GM12872 (cell line): ENCODE measurements around the gene CLSTN2.

Source experiments
- TF ChIP-seq, protein P1 (sequence below): IDR thresholded peaks from 3 replicates; pipeline ENCODE4 v1.5.1; 2011; ENCODE audit warnings: low read depth, mild to moderate bottlenecking, low read length, moderate library complexity; ENCODE audit not compliant: insufficient read depth

The CLSTN2 gene

DNA sequence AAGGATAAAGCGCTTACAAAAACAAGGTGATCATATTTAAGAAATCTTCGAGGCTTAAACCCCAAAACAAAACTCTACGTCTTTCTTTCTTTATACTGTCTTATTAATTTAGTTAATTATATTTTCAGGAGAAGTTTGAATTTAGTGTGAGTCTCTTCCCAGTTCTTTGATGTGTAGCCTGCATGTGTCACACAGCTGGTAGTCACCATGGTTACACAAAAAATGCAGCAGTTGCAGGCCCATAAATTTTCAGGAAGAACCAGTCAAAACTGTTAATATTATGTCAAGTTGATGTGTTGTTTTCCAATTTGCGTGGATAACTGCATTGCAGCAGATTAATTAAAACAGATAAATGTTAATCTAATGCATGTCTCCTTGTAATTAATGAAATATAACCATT lies 10.4 kb downstream of the CLSTN2 start:
- TF ChIP-seq, protein P1, sequence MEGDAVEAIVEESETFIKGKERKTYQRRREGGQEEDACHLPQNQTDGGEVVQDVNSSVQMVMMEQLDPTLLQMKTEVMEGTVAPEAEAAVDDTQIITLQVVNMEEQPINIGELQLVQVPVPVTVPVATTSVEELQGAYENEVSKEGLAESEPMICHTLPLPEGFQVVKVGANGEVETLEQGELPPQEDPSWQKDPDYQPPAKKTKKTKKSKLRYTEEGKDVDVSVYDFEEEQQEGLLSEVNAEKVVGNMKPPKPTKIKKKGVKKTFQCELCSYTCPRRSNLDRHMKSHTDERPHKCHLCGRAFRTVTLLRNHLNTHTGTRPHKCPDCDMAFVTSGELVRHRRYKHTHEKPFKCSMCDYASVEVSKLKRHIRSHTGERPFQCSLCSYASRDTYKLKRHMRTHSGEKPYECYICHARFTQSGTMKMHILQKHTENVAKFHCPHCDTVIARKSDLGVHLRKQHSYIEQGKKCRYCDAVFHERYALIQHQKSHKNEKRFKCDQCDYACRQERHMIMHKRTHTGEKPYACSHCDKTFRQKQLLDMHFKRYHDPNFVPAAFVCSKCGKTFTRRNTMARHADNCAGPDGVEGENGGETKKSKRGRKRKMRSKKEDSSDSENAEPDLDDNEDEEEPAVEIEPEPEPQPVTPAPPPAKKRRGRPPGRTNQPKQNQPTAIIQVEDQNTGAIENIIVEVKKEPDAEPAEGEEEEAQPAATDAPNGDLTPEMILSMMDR, result no peak

DNA sequence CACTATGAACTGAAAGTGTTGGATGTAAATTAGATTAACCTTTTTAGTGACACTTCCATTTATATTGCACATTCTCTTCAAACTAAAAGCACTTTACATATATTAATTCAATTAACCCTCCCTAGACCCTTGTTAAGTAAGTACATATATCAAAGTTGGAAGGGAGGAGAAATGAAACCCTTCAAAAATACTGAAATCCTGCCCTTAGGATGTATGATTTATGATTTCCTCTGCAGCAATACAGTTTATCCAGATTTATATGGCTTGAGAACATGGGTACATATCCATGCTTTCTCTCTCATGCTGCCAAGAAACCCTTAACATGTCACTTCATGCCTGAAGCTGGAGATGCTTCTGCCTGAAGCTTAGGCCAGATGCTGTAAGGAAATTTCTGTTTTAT lies 11.0 kb downstream of the CLSTN2 start:
- TF ChIP-seq, protein P1, result no peak

DNA sequence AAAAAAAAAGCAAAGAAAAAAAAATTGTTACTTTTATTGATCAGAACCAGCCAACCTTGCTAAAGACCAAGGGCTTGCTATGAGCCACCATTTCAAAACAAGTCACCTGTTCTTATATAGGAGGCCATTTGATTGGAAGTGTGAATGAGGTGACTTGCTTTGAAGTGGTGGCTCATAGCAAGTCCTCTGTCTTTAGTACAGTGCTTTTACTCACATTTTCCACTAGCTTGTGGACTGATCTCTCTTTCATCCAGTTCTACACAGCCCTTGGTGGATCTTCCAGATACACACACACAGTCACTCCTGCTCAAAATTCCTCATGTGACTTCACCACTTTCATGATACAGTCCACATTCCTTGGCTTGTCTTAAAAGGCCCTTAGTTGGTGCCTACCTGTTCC lies 13.5 kb downstream of the CLSTN2 start:
- TF ChIP-seq, protein P1, result no peak

DNA sequence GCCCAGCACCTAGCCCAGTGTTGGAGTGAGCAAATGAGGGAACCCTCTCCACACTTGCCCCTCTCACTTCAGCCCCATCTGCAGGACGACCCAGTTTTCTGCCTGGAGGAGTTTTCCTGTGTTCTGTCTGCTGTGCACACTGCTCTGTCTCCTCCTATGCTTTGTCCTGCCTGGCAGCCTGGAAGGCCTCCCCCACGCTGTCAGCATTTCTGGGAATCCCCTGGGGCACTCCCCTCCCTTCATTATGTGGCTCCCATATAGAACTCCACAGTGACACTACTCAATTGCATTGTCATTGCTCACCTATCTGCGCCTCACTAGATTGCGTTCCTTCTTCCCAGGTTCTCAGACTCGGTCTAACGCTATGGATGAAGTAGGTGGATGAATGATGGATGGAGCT lies 13.9 kb downstream of the CLSTN2 start:
- TF ChIP-seq, protein P1, result no peak

DNA sequence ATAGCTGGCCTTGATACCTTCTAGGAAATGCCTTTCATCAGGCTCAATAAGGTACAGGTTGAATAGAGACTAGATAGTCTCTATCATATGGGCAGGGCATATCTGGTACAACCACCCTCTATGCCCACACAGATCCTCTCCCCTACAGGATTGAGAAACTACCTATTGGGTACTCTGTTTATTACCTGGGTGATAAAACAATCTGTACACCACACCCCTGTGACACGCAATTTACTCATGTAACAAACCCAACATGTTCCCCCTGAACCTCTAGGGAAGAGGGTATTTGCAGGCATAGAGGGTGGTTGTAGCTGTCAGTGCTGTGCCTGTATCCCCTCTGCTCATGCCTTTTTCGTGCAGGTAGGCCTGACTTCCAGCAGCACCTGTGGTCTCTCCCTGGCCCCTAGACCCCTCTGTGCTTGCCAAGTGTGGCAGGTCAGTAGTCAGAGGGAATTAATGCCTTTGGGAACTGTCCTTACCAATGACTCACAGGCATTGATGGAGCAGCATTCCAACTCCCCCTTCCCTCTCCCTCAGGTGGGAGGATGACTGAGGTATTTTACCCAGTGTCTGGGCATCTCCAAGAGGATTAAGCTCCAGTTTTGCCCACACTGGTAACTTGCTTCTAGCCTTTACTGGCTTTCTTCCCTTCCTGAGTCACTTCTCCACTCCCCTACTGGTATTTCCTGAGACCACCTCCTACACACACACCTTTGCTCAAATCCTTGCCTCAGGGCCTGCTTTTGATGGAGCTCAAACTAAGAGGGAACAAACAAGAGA lies 18.3 kb downstream of the CLSTN2 start:
- TF ChIP-seq, protein P1, result no peak

DNA sequence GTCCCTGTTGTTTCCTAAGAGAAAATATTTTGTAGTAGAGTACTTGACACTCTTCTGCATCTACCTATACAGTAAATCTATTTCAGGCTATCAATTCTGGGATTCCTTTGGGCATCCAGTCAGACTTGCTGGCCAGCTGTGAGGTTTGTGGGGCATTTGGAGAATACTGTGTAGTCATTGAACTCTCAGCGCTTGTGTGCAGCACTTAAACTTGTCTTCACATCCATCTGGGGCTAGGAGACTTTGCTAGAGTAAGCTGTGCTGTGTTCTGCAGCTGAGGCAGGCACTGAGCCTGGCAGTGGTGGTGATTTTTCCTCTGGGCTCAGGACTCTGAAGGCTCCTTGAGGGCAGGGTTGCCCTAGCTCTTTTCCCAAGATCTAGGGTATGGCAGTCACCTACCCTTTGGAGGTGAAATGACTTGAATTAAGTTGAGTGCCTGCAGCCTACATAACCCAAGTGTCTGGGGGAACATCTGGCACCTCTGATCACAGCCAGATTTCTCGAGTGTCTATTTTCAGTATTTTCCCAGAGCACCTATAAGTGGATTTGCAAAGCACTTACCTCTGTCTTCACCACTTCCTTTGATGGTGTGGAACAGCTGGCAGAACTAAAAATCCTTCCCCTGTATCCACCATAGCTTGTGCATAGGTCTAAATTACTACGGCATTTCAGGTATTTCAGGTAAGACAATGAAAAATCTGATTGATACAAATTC lies 19.3 kb downstream of the CLSTN2 start:
- TF ChIP-seq, protein P1, result no peak

DNA sequence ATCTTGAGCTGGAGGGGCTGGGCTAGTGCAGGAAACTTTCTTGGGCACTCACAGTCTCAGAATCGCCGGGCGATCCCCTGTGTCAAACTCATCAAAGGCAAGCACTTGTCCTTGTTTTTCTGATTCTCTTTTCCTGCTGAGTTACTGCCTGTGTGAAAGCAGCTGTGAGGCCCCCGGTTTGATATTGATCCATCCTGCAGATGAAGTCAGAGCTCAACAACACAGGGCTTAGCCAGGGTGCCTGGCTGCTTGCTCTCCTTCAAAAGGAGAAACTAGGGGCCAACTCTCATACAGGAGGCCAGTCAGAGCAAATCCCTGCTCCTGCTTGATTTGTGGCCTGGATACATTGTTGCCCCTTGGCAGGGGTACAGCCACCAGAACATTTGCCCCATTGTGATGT lies 22.9 kb downstream of the CLSTN2 start:
- TF ChIP-seq, protein P1, result no peak
